CD4-positive, alpha-beta T cell treated with Interleukin-6 at 100 ng/mL for 8 hours (primary cell): ENCODE measurements around the gene ITGAD.
A peak's percentile ranks its signal among the peaks of the same experiment; 100 is the strongest.

ENCODE experiments used
- DNase-seq: peaks from one replicate; pipeline ENCODE4 v3.0.0-alpha.2; 2020; ENCODE audit warnings: mixed read lengths, low spot score

Gene ITGAD

GRCh38 chr16:31365131-31365865 lies 27.8 kb upstream of the ITGAD start:
- no peak for DNase-seq

DNA sequence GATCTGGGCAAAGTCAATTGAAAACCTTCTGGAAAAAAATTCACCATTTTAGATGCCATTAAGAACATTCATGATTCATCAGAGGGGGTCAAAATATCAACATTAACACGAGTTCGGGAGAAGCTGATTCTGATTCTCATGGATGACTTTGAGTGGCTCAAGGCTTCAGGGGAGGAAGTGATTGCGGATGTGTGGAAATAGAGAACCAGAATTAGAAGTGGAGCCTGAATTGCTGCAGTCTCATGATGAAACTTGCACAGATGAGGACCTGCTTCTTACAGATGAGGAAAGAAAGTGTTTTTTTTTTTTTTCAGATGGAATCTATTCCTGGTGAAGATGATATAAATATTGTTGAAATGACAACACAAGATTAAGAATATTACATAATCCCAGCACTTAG lies 25.3 kb upstream of the ITGAD start:
- no peak for DNase-seq

DNA sequence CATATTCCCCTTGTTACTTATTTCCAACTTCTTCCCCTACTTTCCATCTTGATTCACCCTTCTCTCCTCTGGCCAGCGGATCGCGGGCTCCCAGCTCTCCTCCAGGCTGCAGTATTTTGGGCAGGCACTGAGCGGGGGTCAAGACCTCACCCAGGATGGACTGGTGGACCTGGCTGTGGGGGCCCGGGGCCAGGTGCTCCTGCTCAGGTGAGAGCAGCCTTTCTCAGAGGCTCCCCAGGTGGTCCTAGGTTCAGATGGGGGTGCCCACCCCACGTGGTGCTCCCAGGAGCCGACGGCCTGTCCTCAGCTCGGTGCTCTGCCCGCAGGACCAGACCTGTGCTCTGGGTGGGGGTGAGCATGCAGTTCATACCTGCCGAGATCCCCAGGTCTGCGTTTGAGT lies 22.1 kb upstream of the ITGAD start:
- no peak for DNase-seq

- no peak for DNase-seq
Measured at GRCh38 chr16:31371619-31372484, 21.3 kb upstream of the ITGAD start.

GRCh38 chr16:31373235-31373634 lies 19.9 kb upstream of the ITGAD start:
- no peak for DNase-seq

DNA sequence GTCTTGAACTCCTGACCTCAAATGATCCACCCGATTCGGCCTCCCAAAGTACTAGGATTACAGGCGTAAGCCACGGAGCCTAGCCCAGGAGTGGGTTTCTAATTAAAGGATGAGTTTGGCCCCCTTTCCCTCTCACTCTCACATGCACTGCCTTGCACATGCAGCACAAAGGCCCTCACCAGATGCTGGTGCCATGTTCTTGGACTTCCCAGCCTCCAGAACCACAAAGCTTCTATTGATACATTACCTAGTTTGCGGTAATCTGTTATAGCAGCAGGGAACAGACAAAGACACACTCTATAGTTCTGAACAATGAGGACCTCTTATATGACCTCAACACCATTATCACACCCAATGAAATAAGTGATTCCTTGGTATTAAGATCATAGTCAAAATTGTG lies 17.9 kb upstream of the ITGAD start:
- DNase-seq: no peak

GRCh38 chr16:31376705-31377104 lies 16.4 kb upstream of the ITGAD start:
- DNase-seq: no peak

- DNase-seq: no peak
Measured at GRCh38 chr16:31377210-31377903, 15.8 kb upstream of the ITGAD start.

- DNase-seq: no peak
Measured at GRCh38 chr16:31380201-31380600, 12.9 kb upstream of the ITGAD start.

GRCh38 chr16:31382485-31383161 lies 10.5 kb upstream of the ITGAD start:
- peak; percentile 49 for DNase-seq

DNA sequence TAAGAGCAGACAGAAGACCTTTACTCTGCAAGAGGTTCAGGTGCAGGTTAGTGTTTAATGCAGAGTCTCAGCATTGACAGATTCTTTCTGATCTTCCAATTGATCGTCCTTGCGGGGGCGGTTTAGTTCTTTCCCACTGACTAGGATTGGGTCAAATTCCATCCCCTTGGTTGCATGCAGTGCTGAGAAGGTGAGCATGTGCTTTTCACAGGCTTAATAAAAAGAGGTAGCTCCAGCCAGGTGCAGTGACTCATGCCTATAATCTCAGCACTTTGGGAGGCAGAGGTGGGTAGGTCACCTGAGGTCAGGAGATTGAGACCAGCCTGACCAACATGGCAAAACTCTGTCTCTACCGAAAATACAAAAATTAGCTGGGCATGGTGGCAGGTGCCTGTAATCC lies 7.5 kb upstream of the ITGAD start:
- DNase-seq: no peak

DNA sequence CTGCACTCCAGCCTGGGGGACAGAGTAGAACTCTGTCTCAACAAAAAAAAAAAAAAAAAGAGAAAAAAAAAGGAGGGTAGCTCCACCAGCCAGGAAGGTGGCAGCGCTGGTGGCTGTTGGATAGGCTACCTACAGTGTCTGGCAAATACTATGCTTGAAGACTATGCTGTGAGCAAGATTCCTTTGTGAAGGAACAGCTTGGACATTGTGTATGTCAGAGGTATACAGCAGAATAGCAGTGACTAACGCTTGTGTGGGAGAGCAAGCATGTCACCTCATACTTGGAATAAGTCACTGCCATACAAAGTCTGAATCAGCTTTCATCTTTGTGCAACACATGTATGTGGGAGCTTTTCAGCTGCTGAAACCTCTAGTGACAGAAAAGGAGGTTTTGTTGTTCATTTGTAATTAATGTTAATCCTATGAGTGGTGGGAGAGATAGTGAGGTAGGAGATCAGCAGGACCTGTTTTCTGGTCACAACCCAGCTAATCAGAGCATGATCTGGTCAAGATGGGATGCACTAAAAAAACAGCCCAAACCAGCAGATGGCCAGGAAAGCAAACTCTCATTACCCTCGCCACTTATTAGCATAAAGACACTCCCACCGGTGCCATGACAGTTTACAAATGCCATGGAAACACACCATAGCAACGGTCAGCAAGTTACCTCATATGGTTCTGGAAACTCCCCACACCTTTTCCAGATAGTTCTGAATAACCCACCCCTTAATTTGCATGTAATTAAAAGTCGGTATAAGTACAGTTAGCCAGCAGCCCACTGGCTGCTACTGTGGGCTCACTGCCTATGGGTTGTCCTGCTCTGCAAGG lies 6.8 kb upstream of the ITGAD start:
- DNase-seq: no peak

GRCh38 chr16:31388535-31388934 lies 4.6 kb upstream of the ITGAD start:
- no peak for DNase-seq

DNA sequence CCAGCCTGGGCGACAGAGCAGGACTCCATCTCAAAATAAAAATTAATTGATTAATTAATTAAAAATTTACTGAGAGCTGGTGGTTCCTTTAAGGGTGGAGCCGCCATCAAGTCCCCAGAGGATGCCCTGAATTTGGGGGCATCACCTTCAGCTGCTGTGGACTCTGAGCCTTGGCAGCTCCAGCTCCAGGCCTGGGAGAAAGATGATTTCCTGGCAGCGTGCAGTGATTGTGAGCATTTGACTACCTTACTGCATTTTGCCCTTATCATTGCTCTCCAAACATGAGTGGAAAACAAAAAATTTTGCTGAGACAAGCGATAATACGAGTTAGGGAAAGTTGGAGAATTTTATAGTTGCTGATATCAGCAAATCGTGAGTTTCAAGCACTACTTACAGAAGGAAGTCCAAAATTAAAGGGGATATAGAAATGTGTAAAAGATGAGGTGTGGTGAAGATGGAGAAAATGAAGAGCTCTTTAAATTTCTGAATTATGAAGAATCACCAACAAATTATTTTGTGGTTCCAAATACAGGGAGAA lies 2.6 kb upstream of the ITGAD start:
- no peak for DNase-seq

- no peak for DNase-seq
Measured at GRCh38 chr16:31395647-31396046, 2.5 kb downstream of the ITGAD start.

DNA sequence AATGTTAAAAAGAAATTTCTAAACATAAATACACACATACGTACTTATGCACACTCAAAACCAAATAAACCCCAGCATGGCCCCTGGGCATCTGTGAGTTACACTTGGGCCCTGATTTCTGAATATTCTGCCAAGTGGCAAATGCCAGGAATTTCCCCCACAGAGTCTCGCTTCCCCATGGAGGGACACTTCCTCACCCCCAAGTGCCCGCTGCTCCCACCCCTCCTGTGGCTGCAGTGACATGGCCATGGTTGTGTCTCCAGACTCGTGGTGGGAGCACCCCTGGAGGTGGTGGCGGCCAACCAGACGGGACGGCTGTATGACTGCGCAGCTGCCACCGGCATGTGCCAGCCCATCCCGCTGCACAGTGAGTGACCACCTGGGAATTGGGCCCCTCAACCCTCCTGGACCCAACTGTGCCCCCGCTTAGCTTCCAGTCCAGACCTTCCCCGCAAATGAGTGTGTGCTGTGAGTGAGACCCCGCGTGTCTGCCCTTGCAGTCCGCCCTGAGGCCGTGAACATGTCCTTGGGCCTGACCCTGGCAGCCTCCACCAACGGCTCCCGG lies 4.0 kb downstream of the ITGAD start:
- no peak for DNase-seq

DNA sequence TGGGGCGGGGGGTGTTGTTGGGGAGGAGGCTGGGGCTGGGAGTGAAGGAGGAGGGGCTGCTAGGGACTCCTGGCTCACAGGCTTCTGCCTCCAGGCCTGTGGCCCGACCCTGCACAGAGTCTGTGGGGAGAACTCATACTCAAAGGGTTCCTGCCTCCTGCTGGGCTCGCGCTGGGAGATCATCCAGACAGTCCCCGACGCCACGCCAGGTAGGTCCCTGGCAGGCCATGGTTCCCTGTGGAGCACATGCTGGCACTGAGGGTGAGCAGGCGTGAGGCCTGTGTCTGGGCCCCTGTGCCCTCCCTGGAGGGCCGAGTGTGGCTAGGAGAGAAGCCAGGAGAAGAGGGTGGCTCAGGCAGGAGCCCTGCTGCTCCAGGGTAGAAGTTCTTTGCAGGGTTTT lies 4.6 kb downstream of the ITGAD start:
- no peak for DNase-seq

DNA sequence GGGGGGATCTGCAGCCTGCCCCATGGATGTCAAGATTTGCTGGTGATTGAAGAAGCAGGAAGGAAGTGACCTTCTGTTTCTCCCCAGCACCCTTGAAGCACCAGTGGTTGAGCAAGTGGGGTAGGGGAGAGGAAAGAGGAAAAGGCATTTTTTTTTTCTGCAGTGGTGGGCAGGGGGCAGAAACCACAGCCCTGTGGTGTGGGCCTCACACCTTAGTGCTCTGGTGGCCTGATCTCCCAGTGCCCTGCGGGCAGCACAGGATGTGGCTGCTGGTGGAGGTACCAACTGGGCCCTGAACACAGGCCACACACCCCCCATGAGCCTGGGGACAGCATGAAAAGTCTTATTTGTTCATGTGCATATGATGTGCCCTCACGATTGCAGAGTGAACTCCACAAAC lies 7.1 kb downstream of the ITGAD start:
- DNase-seq: no peak

GRCh38 chr16:31401436-31401835 lies 8.3 kb downstream of the ITGAD start:
- no peak for DNase-seq

DNA sequence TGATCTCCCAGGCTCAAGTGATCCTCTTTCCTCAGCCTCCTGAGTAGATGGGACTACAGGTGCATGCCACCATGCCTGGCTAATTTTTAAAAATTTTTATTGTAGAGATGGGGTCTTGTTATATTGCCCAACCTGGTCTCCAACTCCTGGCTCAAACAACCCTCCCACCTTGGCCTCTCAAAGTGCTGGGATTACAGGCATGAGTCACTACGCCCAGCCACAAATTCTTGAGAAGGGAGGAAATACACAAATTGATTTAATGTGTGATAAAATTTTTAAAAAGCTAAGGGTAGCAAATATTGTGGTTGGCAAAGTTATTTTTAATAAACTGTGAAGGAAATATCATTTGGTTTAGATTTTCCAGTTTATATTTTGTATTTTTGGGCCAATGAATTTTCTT lies 9.6 kb downstream of the ITGAD start:
- no peak for DNase-seq
